ENCODE results near the gene EXT2. TPM values are rescaled to one million over a fixed set of nuclear protein-coding genes. Genes with fewer than 3 reads are reported as not detected.

Gene EXT2
- total RNA-seq, 4 donors from 2014 or later, result 20.4 to 24.8 (median 23.1) TPM

DNA sequence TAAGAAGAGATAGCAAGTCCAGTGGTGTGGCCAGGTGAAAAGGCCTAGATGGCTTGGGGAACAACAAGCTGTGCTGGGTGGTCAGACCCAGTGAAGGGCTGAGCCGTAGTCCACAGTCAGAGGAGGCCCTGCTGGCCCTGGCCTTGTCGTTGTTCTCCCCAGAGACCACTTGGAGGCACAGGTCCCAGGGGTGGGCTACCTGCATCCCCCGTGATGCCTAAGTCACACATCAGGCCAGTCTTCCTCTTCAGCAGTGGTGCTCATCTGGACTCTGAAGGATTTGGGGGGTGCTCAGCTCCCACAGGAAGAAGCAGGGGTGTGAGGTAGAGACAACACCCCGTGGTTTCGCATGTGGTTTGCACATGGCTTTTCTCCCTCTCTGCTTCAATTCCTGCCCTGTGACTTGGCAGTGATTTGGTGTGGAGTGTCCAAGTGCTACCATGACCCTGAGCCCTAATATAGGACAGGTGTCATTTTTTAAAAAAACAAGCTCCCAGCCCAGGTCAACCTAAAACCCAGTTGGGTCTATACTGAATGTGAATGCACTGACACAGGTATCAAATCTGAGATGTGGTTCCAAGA lies 163.5 kb downstream of the EXT2 start:
- no peak for DNase-seq
- TF ChIP-seq POLR2A (IDR thresholded peaks at IDR 0.05), result no peak
- TF ChIP-seq, protein P1, sequence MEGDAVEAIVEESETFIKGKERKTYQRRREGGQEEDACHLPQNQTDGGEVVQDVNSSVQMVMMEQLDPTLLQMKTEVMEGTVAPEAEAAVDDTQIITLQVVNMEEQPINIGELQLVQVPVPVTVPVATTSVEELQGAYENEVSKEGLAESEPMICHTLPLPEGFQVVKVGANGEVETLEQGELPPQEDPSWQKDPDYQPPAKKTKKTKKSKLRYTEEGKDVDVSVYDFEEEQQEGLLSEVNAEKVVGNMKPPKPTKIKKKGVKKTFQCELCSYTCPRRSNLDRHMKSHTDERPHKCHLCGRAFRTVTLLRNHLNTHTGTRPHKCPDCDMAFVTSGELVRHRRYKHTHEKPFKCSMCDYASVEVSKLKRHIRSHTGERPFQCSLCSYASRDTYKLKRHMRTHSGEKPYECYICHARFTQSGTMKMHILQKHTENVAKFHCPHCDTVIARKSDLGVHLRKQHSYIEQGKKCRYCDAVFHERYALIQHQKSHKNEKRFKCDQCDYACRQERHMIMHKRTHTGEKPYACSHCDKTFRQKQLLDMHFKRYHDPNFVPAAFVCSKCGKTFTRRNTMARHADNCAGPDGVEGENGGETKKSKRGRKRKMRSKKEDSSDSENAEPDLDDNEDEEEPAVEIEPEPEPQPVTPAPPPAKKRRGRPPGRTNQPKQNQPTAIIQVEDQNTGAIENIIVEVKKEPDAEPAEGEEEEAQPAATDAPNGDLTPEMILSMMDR (IDR thresholded peaks at IDR 0.05 in 4 of 5, conservative IDR thresholded peaks at IDR 0.05 in 1 of 5), result no peak
- no peaks in the 10 kb centered on the region for H3K27me3 ChIP-seq
- peaks cover 13 to 20% of the 10 kb centered on the region in 2 donors for H3K4me1 ChIP-seq
- no peak overlapping the region for H3K27ac ChIP-seq
- no peaks in the 10 kb centered on the region for H3K36me3 ChIP-seq
- H3K9me3 ChIP-seq, result no peaks in the 10 kb centered on the region
- intact Hi-C loops (cut with DNase I; ENCODE audit: low total_unique reads), result no loop called here
- in situ Hi-C loops (cut with MboI; ENCODE audit: low sequenced_read_pairs in 4 of 4), result no loop called here
- H3K4me3 ChIP-seq, result no peak overlapping the region
- ATAC-seq, result no peak

DNA sequence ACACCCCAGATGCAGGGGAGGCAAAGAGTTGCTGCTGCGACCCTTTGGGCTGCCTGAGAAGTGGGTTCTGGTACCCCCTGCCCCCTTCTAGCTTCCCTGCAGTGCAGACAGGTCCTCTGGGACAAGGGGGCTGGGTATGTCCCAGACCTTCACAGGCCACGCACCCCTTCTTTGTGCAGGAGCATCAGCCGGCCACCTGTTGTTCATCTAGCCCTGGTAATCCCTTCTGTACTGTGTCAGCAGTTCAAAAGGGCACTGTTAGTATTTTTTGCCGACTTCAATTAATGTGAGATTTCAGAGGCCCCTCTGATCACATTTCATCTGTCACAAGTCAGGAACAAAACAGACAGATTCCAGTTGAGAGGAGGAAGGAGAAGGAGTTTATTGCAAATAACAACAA lies 164.6 kb downstream of the EXT2 start:
- Histone ChIP-seq H3K4me3 (no peak overlapping the region), H3K4me1 (peaks cover 13 to 20% of the 10 kb centered on the region in 2 donors), H3K36me3 (no peaks in the 10 kb centered on the region), H3K27me3 (no peaks in the 10 kb centered on the region), H3K9me3 (no peaks in the 10 kb centered on the region), H3K27ac (no peak overlapping the region)
- no peak for ATAC-seq
- no peak for TF ChIP-seq POLR2A (IDR thresholded peaks at IDR 0.05)
- TF ChIP-seq, protein P1 (IDR thresholded peaks at IDR 0.05 in 4 of 5, conservative IDR thresholded peaks at IDR 0.05 in 1 of 5), result no peak
- DNase-seq, result no peak
- intact Hi-C loops (cut with DNase I; ENCODE audit: low total_unique reads), result no loop called here
- in situ Hi-C loops (cut with MboI; ENCODE audit: low sequenced_read_pairs in 4 of 4), result no loop called here

DNA sequence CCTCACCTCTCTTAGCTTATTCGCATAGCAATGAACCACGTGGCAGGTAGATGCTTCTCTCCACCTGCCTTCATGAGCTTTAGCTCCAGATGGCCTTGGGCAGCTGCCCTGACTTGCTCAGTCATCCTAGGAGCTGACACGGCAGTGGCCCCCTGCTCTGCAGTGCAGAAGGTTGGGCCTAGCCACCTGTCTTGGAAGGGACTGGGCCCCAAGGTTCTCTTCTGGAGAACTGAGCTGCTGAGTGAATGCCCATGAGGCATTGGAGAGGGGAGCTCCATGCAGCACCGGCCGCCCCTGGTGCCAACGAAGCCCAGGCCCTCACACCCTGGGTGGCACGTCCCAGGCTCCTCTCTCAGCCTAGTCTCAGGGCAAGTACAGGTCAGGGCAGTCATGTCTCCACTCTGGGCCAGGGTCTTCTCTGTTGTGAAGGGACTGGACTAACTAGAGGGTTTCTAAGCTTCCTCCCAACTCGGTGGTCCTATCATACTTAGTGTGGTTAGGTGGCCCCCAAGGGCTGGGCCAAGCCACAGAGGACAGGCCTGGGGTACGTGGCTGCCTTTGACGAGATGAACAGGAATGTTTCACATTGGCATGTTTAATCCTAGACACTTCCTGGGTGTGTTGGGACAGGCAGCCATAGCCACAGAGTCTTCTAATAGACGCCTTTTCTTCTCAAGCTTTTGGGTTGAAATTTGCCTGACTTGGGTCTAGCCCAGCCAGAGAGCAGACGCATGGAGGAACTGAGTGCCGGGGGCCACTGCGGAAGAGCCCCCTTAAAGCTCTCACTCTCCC lies 166.5 kb downstream of the EXT2 start:
- H3K27me3 ChIP-seq, result no peaks in the 10 kb centered on the region
- peaks cover 13 to 20% of the 10 kb centered on the region in 2 donors for H3K4me1 ChIP-seq
- no peaks in the 10 kb centered on the region for H3K36me3 ChIP-seq
- ATAC-seq (no peak), DNase-seq (no peak)
- H3K9me3 ChIP-seq, result no peaks in the 10 kb centered on the region
- intact Hi-C loops (cut with DNase I; ENCODE audit: low total_unique reads), result no loop called here
- in situ Hi-C loops (cut with MboI; ENCODE audit: low sequenced_read_pairs in 4 of 4), result no loop called here
- no peak overlapping the region for H3K4me3 ChIP-seq
- no peak overlapping the region for H3K27ac ChIP-seq
- TF ChIP-seq, protein P1 (IDR thresholded peaks at IDR 0.05 in 4 of 5, conservative IDR thresholded peaks at IDR 0.05 in 1 of 5), result no peak
- TF ChIP-seq POLR2A (IDR thresholded peaks at IDR 0.05), result no peak

DNA sequence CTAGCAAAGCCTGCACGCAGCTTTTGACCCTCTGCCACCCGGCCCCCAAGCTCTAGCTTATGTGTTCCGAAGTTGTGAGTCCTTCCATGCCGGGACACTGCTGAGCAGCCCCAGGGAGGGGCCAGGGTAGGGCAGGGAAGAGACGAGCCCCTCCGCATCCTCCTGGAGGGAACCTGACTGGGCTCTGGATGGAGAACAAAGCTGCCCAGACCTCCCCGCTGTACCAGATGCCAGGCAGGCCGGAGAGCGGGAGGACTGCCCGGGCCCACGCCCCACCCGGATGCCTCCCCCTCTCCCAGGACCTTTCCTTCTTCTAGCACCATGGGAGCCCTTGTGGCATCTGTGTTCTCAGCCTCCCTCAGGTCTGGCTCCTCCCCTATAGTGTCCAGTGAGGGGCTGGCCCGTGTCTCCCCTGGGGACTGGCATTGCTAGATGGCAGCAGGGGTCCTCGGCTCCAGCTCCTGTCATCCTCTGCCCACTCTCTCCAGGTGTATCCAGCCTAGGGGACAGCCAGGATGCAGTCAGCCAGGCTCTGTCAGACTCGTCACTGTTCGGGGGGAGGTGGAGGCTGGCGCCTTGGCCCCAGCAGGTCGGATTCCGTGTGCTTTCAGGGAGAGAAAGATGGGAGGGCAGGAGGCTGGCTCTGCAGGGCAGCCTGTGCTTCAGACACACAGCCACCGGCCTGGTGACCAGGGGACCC lies 168.4 kb downstream of the EXT2 start:
- TF ChIP-seq, protein P1 (IDR thresholded peaks at IDR 0.05 in 4 of 5, conservative IDR thresholded peaks at IDR 0.05 in 1 of 5), result no peak
- TF ChIP-seq POLR2A (IDR thresholded peaks at IDR 0.05), result no peak
- no peaks in the 10 kb centered on the region for H3K36me3 ChIP-seq
- no peaks in the 10 kb centered on the region for H3K9me3 ChIP-seq
- intact Hi-C loops (cut with DNase I; ENCODE audit: low total_unique reads), result no loop called here
- peaks cover 13 to 19% of the 10 kb centered on the region in 2 donors for H3K4me1 ChIP-seq
- in situ Hi-C loops (cut with MboI; ENCODE audit: low sequenced_read_pairs in 4 of 4), result no loop called here
- ATAC-seq, result no peak
- H3K27me3 ChIP-seq, result no peaks in the 10 kb centered on the region
- H3K27ac ChIP-seq, result no peak overlapping the region
- DNase-seq, result no peak
- H3K4me3 ChIP-seq, result no peak overlapping the region
